H9 (cell line): ENCODE data around the gene NBEA. TPM values are rescaled to one million over a fixed set of nuclear protein-coding genes. Genes with fewer than 3 reads are reported as not detected.

Experiments
- DNase-seq: peaks from one replicate; pipeline ENCODE4 v3.0.0-alpha.2; 2017
- H2AFZ ChIP-seq: one replicate; pipeline ENCODE4 v1.6.1; 2013; ENCODE audit warnings: mild to moderate bottlenecking, low read length, control low read depth, moderate library complexity
- H2AK5ac ChIP-seq: 2 replicates; pipeline ENCODE4 v1.6.1; 2013; ENCODE audit warnings: low read length, control low read depth, mixed read lengths; ENCODE audit not compliant: insufficient read length
- H2BK120ac ChIP-seq: one replicate; pipeline ENCODE4 v1.6.1; 2013; ENCODE audit warnings: low read depth, mild to moderate bottlenecking, low read length, control low read depth, inconsistent platforms; ENCODE audit not compliant: poor library complexity, severe bottlenecking
- H2BK12ac ChIP-seq: 2 replicates; pipeline ENCODE4 v1.6.1; 2013; ENCODE audit warnings: low read length, control low read depth, mixed read lengths, low read depth; ENCODE audit not compliant: insufficient read length
- H2BK15ac ChIP-seq: 2 replicates; pipeline ENCODE4 v1.6.1; 2013; ENCODE audit warnings: low read depth, low read length, control low read depth
- H2BK20ac ChIP-seq: one replicate; pipeline ENCODE4 v1.6.1; 2013; ENCODE audit warnings: low read depth, mild to moderate bottlenecking, low read length, control low read depth, inconsistent platforms; ENCODE audit not compliant: poor library complexity, severe bottlenecking
- H2BK5ac ChIP-seq: 2 replicates; pipeline ENCODE4 v1.6.1; 2013; ENCODE audit warnings: low read length, control low read depth, mixed read lengths; ENCODE audit not compliant: insufficient read length
- H3K14ac ChIP-seq: 2 replicates; pipeline ENCODE4 v1.6.1; 2013; ENCODE audit warnings: low read length, control low read depth; ENCODE audit not compliant: insufficient read depth
- H3K18ac ChIP-seq: 2 replicates; pipeline ENCODE4 v1.6.1; 2013; ENCODE audit warnings: low read depth, mild to moderate bottlenecking, mixed read lengths, low read length, control low read depth; ENCODE audit not compliant: insufficient read length
- H3K23ac ChIP-seq: 2 replicates; pipeline ENCODE4 v1.6.1; 2013; ENCODE audit warnings: low read length, control low read depth, mixed read lengths, low read depth; ENCODE audit not compliant: insufficient read length
- H3K23me2 ChIP-seq: 2 replicates; pipeline ENCODE4 v1.6.1; 2013; ENCODE audit warnings: low read depth, mild to moderate bottlenecking, mixed read lengths, low read length, control low read depth; ENCODE audit not compliant: insufficient read length, poor library complexity, severe bottlenecking
- H3K27ac ChIP-seq: 2 replicates; pipeline ENCODE4 v1.5.1; 2013; ENCODE audit warnings: low read length, control low read depth, mixed read lengths, low read depth; ENCODE audit not compliant: insufficient read length
- H3K27me3 ChIP-seq: 2 replicates; pipeline ENCODE4 v1.6.1; 2013; ENCODE audit warnings: low read length, control low read depth, inconsistent platforms; ENCODE audit not compliant: insufficient read depth
- H3K4ac ChIP-seq: 2 replicates; pipeline ENCODE4 v1.6.1; 2013; ENCODE audit warnings: low read depth, mild to moderate bottlenecking, control low read depth, inconsistent platforms, low read length, moderate library complexity
- H3K4me1 ChIP-seq: 2 replicates; pipeline ENCODE4 v1.6.1; 2013; ENCODE audit warnings: low read length, control low read depth, inconsistent platforms; ENCODE audit not compliant: insufficient read depth
- H3K4me2 ChIP-seq: 2 replicates; pipeline ENCODE4 v1.6.1; 2013; ENCODE audit warnings: low read length, control low read depth, mixed read lengths; ENCODE audit not compliant: insufficient read length, insufficient read depth
- H3K56ac ChIP-seq: 2 replicates; pipeline ENCODE4 v1.6.1; 2013; ENCODE audit warnings: low read depth, mild to moderate bottlenecking, mixed read lengths, low read length, control low read depth; ENCODE audit not compliant: insufficient read length
- H3K79me1 ChIP-seq: 2 replicates; pipeline ENCODE4 v1.6.1; 2013; ENCODE audit warnings: low read depth, mild to moderate bottlenecking, moderate library complexity, low read length, control low read depth, inconsistent platforms; ENCODE audit not compliant: insufficient read depth, poor library complexity, severe bottlenecking
- H3K79me2 ChIP-seq: 2 replicates; pipeline ENCODE4 v1.6.1; 2013; ENCODE audit warnings: low read length, control low read depth, inconsistent platforms; ENCODE audit not compliant: insufficient read depth
- H3K9ac ChIP-seq: 2 replicates; pipeline ENCODE4 v1.6.1; 2013; ENCODE audit warnings: low read length, control low read depth, mixed read lengths; ENCODE audit not compliant: insufficient read length; ENCODE audit errors: extremely low read depth
- H3K9me3 ChIP-seq: one replicate; pipeline ENCODE4 v1.6.1; 2013; ENCODE audit warnings: low read depth, low read length, inconsistent platforms; ENCODE audit not compliant: control insufficient read depth
- H3T11ph ChIP-seq: one replicate; pipeline ENCODE4 v1.6.1; 2013; ENCODE audit warnings: mild to moderate bottlenecking, low read length, control low read depth, inconsistent platforms
- H4K20me1 ChIP-seq: one replicate; pipeline ENCODE4 v1.6.1; 2013; ENCODE audit not compliant: control insufficient read depth, insufficient read length, insufficient read depth
- H4K5ac ChIP-seq: 2 replicates; pipeline ENCODE4 v1.6.1; 2013; ENCODE audit warnings: low read depth, mild to moderate bottlenecking, mixed read lengths, low read length, control low read depth; ENCODE audit not compliant: insufficient read length
- H4K8ac ChIP-seq: replicated peaks from 2 replicates; pipeline ENCODE4 v1.6.1; 2013; ENCODE audit warnings: low read length, control low read depth, mixed read lengths, low read depth; ENCODE audit not compliant: insufficient read length
- H4K91ac ChIP-seq: 2 replicates; pipeline ENCODE4 v1.6.1; 2013; ENCODE audit warnings: low read depth, mild to moderate bottlenecking, moderate library complexity, mixed read lengths, low read length, control low read depth; ENCODE audit not compliant: insufficient read length
- H3K27ac Mint-ChIP-seq, 3 experiments: 2 replicates in 2 of 3; 3 replicates in 1 of 3; pipeline ENCODE4 v1.8.0; 2020 to 2021; ENCODE audit warnings: mixed read lengths in 3 of 3, mild to moderate bottlenecking in 1 of 3, moderate library complexity in 1 of 3
- H3K27me3 Mint-ChIP-seq: 2 replicates; pipeline ENCODE4 v1.8.0; 2021; ENCODE audit warnings: low read depth, mild to moderate bottlenecking, moderate library complexity, mixed read lengths
- H3K36me3 Mint-ChIP-seq, 3 experiments: 2 replicates in 2 of 3; 3 replicates in 1 of 3; pipeline ENCODE4 v1.8.0; 2020 to 2021; ENCODE audit warnings: low read depth in 3 of 3, mixed read lengths in 3 of 3; ENCODE audit not compliant: insufficient read depth in 1 of 3
- H3K4me1 Mint-ChIP-seq, 2 experiments: 2 replicates each; pipeline ENCODE4 v1.8.0; 2020; ENCODE audit warnings: mixed read lengths in 2 of 2
- H3K4me3 Mint-ChIP-seq, 2 experiments: 2 replicates in 1 of 2; 3 replicates in 1 of 2; pipeline ENCODE4 v1.8.0; 2020 to 2021; ENCODE audit warnings: mild to moderate bottlenecking in 2 of 2, mixed read lengths in 2 of 2, moderate library complexity in 1 of 2
- H3K9me3 Mint-ChIP-seq, 2 experiments: 2 replicates in 1 of 2; 3 replicates in 1 of 2; pipeline ENCODE4 v1.8.0; 2020; ENCODE audit warnings: mild to moderate bottlenecking in 2 of 2, mixed read lengths in 2 of 2, moderate library complexity in 1 of 2
- WGBS: extraction: QIAGEN DNeasy Blood & Tissue Kit; methylation state at CpG from one replicate; pipeline ENCODE4 v1.1.7; 2013; ENCODE audit warnings: missing lambda C conversion rate, low lambda C conversion rate, mixed read lengths; ENCODE audit not compliant: insufficient read length; ENCODE audit errors: extremely low coverage; 5-methylcytosine and 5-hydroxymethylcytosine counted together
- total RNA-seq: library from RNA; stranded (reverse); gene quantifications from 2 replicates; pipeline ENCODE4 v1.2.1, GENCODE V29; 2021
- TF ChIP-seq, protein P1 (sequence below): fragments of 200-600 bp; sonication (generic); conservative IDR thresholded peaks from 3 replicates; pipeline ENCODE4 v1.8.0; 2021; ENCODE audit warnings: antibody characterized with exemption, mild to moderate bottlenecking

The NBEA gene
- total RNA-seq, 1 experiment from 2014 or later: 17.3 TPM

- no peak overlapping the region for H3K27ac ChIP-seq
- Mint-ChIP-seq H3K9me3 (no peaks in the 10 kb centered on the region), H3K36me3 (no peaks in the 10 kb centered on the region; a peak in 1 of 7 replicates), H3K27ac (peak overlapping the region in 1 of 3 experiments; percentile 69; a peak in 1 of 7 replicates), H3K4me3 (no peak overlapping the region), H3K27me3 (no peaks in the 10 kb centered on the region), H3K4me1 (peaks cover 2 to 9% of the 10 kb centered on the region in 2 experiments; a peak in 2 of 4 replicates)
- H3K4ac ChIP-seq: no peak overlapping the region
- no peak for DNase-seq
- no peak overlapping the region for H3K4me2 ChIP-seq
- H3K4me1 ChIP-seq: no peaks in the 10 kb centered on the region
- H3K9ac ChIP-seq: no peak overlapping the region
- H3K23ac ChIP-seq: no peak overlapping the region
- H2BK5ac ChIP-seq: no peak overlapping the region
- H3K23me2 ChIP-seq: no peaks in the 10 kb centered on the region
- H3K18ac ChIP-seq: no peak overlapping the region
- TF ChIP-seq, protein P1, sequence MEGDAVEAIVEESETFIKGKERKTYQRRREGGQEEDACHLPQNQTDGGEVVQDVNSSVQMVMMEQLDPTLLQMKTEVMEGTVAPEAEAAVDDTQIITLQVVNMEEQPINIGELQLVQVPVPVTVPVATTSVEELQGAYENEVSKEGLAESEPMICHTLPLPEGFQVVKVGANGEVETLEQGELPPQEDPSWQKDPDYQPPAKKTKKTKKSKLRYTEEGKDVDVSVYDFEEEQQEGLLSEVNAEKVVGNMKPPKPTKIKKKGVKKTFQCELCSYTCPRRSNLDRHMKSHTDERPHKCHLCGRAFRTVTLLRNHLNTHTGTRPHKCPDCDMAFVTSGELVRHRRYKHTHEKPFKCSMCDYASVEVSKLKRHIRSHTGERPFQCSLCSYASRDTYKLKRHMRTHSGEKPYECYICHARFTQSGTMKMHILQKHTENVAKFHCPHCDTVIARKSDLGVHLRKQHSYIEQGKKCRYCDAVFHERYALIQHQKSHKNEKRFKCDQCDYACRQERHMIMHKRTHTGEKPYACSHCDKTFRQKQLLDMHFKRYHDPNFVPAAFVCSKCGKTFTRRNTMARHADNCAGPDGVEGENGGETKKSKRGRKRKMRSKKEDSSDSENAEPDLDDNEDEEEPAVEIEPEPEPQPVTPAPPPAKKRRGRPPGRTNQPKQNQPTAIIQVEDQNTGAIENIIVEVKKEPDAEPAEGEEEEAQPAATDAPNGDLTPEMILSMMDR: no peak
- no peak overlapping the region for H3K56ac ChIP-seq
- H3K79me1 ChIP-seq: no peaks in the 10 kb centered on the region
- no peaks in the 10 kb centered on the region for H3K9me3 ChIP-seq
- no peak overlapping the region for H2BK120ac ChIP-seq
- no peak overlapping the region for H2BK15ac ChIP-seq
- H3K14ac ChIP-seq: no peak overlapping the region
- no peak overlapping the region for H4K91ac ChIP-seq
- no peaks in the 10 kb centered on the region for H3K27me3 ChIP-seq
- H2AK5ac ChIP-seq: no peak overlapping the region
- H3K79me2 ChIP-seq: no peaks in the 10 kb centered on the region
- WGBS: no CpG with 5 or more reads among the region's 5 CpGs
- no peak overlapping the region for H4K8ac ChIP-seq
- no peak overlapping the region for H3T11ph ChIP-seq
- no peak overlapping the region for H4K5ac ChIP-seq
- H2AFZ ChIP-seq: no peak overlapping the region
- no peak overlapping the region for H2BK12ac ChIP-seq
- no peak overlapping the region for H2BK20ac ChIP-seq
- no peaks in the 10 kb centered on the region for H4K20me1 ChIP-seq
Observed at GRCh38 chr13:35349673-35350278, 407.7 kb downstream of the NBEA start.
